OCI-LY7 (cell line): ENCODE measurements around the gene ABHD12.

Source experiments
- CTCF ChIP-seq: fragments of 200-600 bp; sonication (generic); conservative IDR thresholded peaks from 2 replicates; pipeline ENCODE4 v1.5.1; 2014; ENCODE audit warnings: mild to moderate bottlenecking, antibody characterized with exemption, low read length, moderate library complexity, mixed read lengths
- EZH2phosphoT487 ChIP-seq: fragments of 200-600 bp; sonication (generic); IDR thresholded peaks from 2 replicates; pipeline ENCODE4 v1.6.1; 2018; ENCODE audit warnings: low read depth, borderline replicate concordance, mild to moderate bottlenecking, mixed run types, antibody characterized with exemption, low read length, moderate library complexity, mixed read lengths

- no peak for TF ChIP-seq CTCF
- no peak for TF ChIP-seq EZH2phosphoT487
Measured at GRCh38 chr20:25289886-25290597, 100.6 kb downstream of the ABHD12 start.
